GM18951 (cell line): ENCODE data around the gene RRAD.
A peak's percentile ranks its signal among the peaks of the same experiment; 100 is the strongest.

Source experiments
- POLR2A ChIP-seq: IDR thresholded peaks from 4 replicates; pipeline ENCODE4 v1.6.1; 2011; ENCODE audit warnings: mild to moderate bottlenecking; ENCODE audit not compliant: insufficient read length, insufficient read depth; ENCODE audit errors: extremely low read depth
- in situ Hi-C: fragments of 300-500 bp; cut with MboI; formaldehyde crosslinking; loops from one replicate; pipeline ENCODE4 v1.12.0; 2022; ENCODE audit warnings: low sequenced_read_pairs, mixed read lengths, inconsistent platforms; ENCODE audit not compliant: unreplicated experiment

RRAD gene, protein sequence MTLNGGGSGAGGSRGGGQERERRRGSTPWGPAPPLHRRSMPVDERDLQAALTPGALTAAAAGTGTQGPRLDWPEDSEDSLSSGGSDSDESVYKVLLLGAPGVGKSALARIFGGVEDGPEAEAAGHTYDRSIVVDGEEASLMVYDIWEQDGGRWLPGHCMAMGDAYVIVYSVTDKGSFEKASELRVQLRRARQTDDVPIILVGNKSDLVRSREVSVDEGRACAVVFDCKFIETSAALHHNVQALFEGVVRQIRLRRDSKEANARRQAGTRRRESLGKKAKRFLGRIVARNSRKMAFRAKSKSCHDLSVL

GRCh38 chr16:66925322-66925840 lies at the start of gene RRAD:
RRAD (minus strand) TSS chr16:66925535; CDS start chr16:66925179, 356 bp downstream.
- in situ Hi-C loops, result no loop called here

GRCh38 chr16:66974932-66975246 lies 49.6 kb upstream of the RRAD start:
- in situ Hi-C loops, result loop anchor here (25.0 kb wide), 1 partner anchor 437 kb away; the partner anchor contains the start of gene ZDHHC1

More at GRCh38 chr16:66925322-66925840, at the start of gene RRAD:
- TF ChIP-seq POLR2A, result peak; percentile 19

DNA sequence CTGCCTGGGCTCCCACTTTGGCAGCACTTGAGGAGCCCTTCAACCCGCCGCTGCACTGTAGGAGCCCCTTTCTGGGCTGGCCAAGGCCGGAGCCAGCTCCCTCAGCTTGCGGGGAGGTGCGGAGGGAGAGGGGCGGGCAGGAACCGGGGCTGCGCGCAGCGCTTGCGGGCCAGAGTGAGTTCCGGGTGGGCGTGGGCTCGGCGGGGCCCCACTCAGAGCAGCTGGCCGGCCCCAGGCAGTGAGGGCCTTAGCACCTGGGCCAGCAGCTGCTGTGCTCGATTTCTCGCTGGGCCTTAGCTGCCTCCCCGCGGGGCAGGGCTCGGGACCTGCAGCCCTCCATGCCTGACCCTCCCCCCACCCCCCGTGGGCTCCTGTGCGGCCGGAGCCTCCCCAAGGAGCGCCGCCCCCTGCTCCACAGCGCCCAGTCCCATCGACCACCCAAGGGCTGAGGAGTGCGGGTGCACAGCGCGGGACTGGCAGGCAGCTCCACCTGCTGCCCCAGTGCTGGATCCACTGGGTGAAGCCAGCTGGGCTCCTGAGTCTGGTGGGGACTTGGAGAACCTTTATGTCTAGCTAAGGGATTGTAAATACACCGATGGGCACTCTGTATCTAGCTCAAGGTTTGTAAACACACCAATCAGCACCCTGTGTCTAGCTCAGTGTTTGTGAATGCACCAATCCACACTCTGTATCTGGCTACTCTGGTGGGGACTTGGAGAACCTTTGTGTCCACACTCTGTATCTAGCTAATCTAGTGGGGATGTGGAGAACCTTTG lies 49.0 kb upstream of the RRAD start:
- in situ Hi-C loops, result loop anchor here (25.0 kb wide), 1 partner anchor 438 kb away; the partner anchor contains the start of gene ZDHHC1

- in situ Hi-C loops, result loop anchor here (25.0 kb wide), 1 partner anchor 439 kb away; the partner anchor contains the start of gene ZDHHC1
- TF ChIP-seq POLR2A, result no peak
These were observed 48.4 kb upstream of the RRAD start for GRCh38 chr16:66973716-66974115.

DNA sequence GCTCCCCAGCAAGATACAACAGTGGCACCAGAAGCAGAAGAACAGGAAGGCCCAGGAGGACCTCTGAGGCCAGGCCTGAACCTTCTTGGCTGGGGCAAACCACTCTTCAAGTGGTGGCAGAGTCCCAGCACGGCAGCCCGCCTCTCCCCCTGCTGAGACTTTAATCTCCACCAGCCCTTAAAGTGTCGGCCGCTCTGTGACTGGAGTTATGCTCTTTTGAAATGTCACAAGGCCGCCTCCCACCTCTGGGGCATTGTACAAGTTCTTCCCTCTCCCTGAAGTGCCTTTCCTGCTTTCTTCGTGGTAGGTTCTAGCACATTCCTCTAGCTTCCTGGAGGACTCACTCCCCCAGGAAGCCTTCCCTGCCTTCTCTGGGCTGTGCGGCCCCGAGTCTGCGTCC lies 47.6 kb upstream of the RRAD start:
- in situ Hi-C loops, result loop anchor here (25.0 kb wide), 1 partner anchor 439 kb away; the partner anchor contains the start of gene ZDHHC1
- TF ChIP-seq POLR2A, result no peak

GRCh38 chr16:66970775-66971720 lies 45.7 kb upstream of the RRAD start:
- in situ Hi-C loops, result loop anchor here (25.0 kb wide), 1 partner anchor 441 kb away; the partner anchor contains the start of gene ZDHHC1
- no peak for TF ChIP-seq POLR2A

- no peak for TF ChIP-seq POLR2A
- in situ Hi-C loops, result loop anchor here (25.0 kb wide), 1 partner anchor 443 kb away; the partner anchor contains the start of gene ZDHHC1
These were observed 43.5 kb upstream of the RRAD start for GRCh38 chr16:66968847-66969246.

GRCh38 chr16:66964049-66964448 lies 38.7 kb upstream of the RRAD start:
- no peak for TF ChIP-seq POLR2A
- in situ Hi-C loops, result loop anchor here (25.0 kb wide), 1 partner anchor 448 kb away; the partner anchor contains the start of gene ZDHHC1

- in situ Hi-C loops, result loop anchor here (25.0 kb wide), 1 partner anchor 450 kb away; the partner anchor contains the start of gene ZDHHC1
- no peak for TF ChIP-seq POLR2A
These were observed 36.6 kb upstream of the RRAD start for GRCh38 chr16:66961914-66962313.

- in situ Hi-C loops, result loop anchor here (25.0 kb wide), 1 partner anchor 451 kb away; the partner anchor contains the start of gene ZDHHC1
- no peak for TF ChIP-seq POLR2A
These were observed 35.9 kb upstream of the RRAD start, which contains the start of gene CES3 for GRCh38 chr16:66961065-66961744. CES3 (plus strand) TSS chr16:66961266; CDS start chr16:66961308, 42 bp downstream.

- in situ Hi-C loops, result loop anchor here (25.0 kb wide), 1 partner anchor 452 kb away; the partner anchor contains the start of gene ZDHHC1
- no peak for TF ChIP-seq POLR2A
These were observed 34.9 kb upstream of the RRAD start for GRCh38 chr16:66960270-66960669.
